GF-D8 (cell line): ENCODE measurements around the gene PDE8A.
"Not testable (repeated sequence)": the region's sequence is repeated elsewhere in the genome, so short reads cannot be mapped to it uniquely, and the experiment has no call there.

Experiments
- DNase-seq: peaks from one replicate; lab custom pipeline; 2025; lab: John Stamatoyannopoulos, UW

The PDE8A gene

DNA sequence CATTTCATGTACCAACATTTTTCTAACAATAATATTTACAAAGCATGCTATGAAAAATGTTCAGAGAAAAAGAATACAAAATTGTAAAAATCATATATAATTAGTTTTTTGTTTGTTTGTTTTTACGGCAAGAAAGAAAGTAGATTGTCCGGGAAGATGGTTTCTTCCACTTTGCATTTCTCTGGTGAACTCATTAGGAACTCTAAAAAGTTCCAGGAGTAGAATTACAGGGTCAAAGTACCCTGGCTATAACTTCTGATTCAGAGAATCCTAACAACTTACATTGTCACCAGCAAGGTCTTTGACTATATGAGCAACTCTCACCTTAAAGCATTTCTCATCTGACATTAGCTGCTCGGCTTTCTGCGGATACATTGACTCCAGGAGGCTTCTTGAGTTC lies 196.7 kb downstream of the PDE8A start:
- DNase-seq, result no peak

DNA sequence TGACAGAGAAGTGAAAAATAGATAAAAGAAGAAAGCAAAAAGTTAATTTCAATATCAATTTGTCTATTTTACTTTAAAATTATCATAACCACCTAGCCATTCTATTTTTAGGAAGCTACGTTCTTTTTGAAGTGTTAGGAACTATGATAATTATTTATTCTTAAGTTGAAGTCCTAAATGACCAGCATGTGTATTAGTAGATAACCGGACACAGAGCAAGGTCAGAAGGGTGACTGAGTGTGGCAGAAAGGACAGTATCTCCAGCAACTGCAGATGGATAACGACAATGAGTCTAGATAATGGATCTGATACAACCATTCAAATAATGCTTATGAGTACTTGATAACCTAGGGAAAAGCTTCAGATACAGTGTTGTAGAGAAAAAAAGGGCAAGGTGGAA lies 198.0 kb downstream of the PDE8A start:
- DNase-seq, result no peak

DNA sequence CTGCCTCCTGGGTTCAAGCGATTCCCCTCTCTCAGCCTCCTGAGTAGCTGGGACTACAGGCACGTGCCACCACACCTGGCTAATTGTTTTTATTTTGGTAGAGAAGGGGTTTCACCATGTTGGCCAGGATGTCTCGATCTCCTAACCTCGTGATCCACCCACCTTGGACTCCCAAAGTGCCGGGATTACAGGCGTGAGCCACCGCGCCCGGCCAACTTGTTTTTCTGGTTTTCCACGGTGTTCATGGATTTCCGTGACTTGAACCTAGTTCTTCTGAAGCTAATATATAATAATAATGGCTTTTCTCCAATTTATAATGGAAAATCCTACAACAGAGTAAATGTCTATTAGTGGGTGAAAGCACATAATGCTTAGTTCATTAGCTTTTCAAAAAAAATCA lies 203.7 kb downstream of the PDE8A start:
- not testable (repeated sequence) for DNase-seq

DNA sequence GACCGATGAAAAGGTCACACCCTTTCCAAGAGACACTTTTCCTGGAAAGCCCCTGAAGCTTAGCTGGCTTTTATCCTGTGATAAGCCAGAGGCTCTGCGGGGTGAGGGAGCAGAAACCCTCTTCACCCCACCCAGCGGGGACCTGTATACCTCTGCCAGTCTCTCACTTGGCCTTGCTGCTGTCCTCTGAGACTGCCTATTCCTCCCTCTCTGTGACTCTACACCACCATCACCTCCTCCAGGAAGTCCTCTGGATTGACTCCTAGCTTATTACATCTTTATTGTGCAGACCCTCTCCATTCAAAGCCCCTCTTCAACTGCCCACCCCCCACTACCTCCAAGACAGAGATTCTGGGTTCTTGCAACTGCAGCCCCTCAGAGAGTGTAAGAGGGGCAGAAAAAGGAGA lies 206.5 kb downstream of the PDE8A start:
- not testable (repeated sequence) for DNase-seq
